ENCODE measurements around the gene SLC22A23. TPM values are rescaled to one million over a fixed set of nuclear protein-coding genes. Genes with fewer than 3 reads are reported as not detected.

SLC22A23 gene
- total and polyA plus RNA-seq, 4 donors: 4.9 to 45.4 (median 19.7) TPM

GRCh38 chr6:3499603-3500002 lies 42.8 kb upstream of the SLC22A23 start:
- no peaks in the 10 kb centered on the region for H3K27me3 ChIP-seq (ENCODE audit: control insufficient read depth in 4 of 4, insufficient read depth in 4 of 4, low read length in 3 of 4)
- H3K4me1 ChIP-seq (ENCODE audit: control insufficient read depth in 4 of 4, insufficient read depth in 4 of 4, low read length in 3 of 4): no peaks in the 10 kb centered on the region
- no peak overlapping the region for H3K27ac ChIP-seq (ENCODE audit: low read depth in 1 of 2, low read length in 2 of 2)
- H3K9me3 ChIP-seq (ENCODE audit: control insufficient read depth in 4 of 4, low read length in 3 of 4): no peaks in the 10 kb centered on the region
- no peak overlapping the region for H3K9ac ChIP-seq (ENCODE audit: low read depth in 1 of 2, low read length in 2 of 2)
- no peak overlapping the region for H3K4me3 ChIP-seq (ENCODE audit: low read depth in 1 of 3, low read length in 3 of 3)
- TF ChIP-seq FOXA2 (IDR thresholded peaks at IDR 0.05) (no peak), HNF4G (IDR thresholded peaks at IDR 0.05) (no peak), ZBTB33 (IDR thresholded peaks at IDR 0.05) (no peak), EGR1 (IDR thresholded peaks at IDR 0.05; ENCODE audit: low read depth in 2 of 2) (no peak), GABPA (IDR thresholded peaks at IDR 0.05 in 1 of 2, conservative IDR thresholded peaks at IDR 0.05 in 1 of 2) (no peak), TAF1 (conservative IDR thresholded peaks at IDR 0.05) (no peak), RAD21 (IDR thresholded peaks at IDR 0.05) (no peak), RXRA (IDR thresholded peaks at IDR 0.05) (no peak), JUND (IDR thresholded peaks at IDR 0.05) (no peak), CTCF (IDR thresholded peaks at IDR 0.05; ENCODE audit: low read depth, low read length, missing input control) (no peak), HNF4A (conservative IDR thresholded peaks at IDR 0.05) (no peak), YY1 (IDR thresholded peaks at IDR 0.05) (no peak)
- TF ChIP-seq, protein P1, sequence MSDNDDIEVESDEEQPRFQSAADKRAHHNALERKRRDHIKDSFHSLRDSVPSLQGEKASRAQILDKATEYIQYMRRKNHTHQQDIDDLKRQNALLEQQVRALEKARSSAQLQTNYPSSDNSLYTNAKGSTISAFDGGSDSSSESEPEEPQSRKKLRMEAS (IDR thresholded peaks at IDR 0.05): no peak
- WGBS: 89% methylated on average over 1 of the region's 1 CpG
- no peaks in the 10 kb centered on the region for H3K36me3 ChIP-seq (ENCODE audit: control insufficient read depth in 4 of 4, insufficient read depth in 3 of 4, low read depth in 1 of 4, low read length in 3 of 4)
- DNase-seq (ENCODE audit: low spot score): no peak

DNA sequence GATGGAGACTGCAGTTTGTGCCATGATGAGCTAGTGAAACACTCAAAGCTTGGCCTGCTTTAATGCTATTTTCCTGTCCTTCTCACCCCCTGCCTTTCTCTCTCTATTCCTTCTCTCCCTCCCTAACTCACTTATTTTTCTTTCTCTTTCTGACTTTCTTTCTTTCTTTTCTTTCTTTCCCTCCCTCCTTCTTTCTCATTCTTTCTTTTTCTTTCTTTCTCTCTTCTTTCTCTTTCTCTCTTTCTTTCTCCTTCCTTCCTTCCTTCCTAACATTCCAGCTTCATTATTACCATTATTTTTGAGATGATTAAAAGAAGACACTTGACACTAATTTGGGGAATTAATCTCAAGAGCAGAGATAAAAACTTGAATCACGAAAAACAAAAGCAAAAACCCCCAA lies 39.5 kb upstream of the SLC22A23 start:
- 94% methylated on average over 1 of the region's 1 CpG for WGBS
- H3K36me3 ChIP-seq (ENCODE audit: control insufficient read depth in 4 of 4, insufficient read depth in 3 of 4, low read depth in 1 of 4, low read length in 3 of 4): no peaks in the 10 kb centered on the region

More for the DNA sequence above, 39.5 kb upstream of the SLC22A23 start:
- H3K27ac ChIP-seq (ENCODE audit: low read depth in 1 of 2, low read length in 2 of 2): no peak overlapping the region
- DNase-seq (ENCODE audit: low spot score): no peak
- H3K4me1 ChIP-seq (ENCODE audit: control insufficient read depth in 4 of 4, insufficient read depth in 4 of 4, low read length in 3 of 4): no peaks in the 10 kb centered on the region
- no peaks in the 10 kb centered on the region for H3K27me3 ChIP-seq (ENCODE audit: control insufficient read depth in 4 of 4, insufficient read depth in 4 of 4, low read length in 3 of 4)
- TF ChIP-seq SP1 (IDR thresholded peaks at IDR 0.05) (no peak), JUND (IDR thresholded peaks at IDR 0.05) (no peak), CTCF (IDR thresholded peaks at IDR 0.05; ENCODE audit: low read depth, low read length, missing input control) (no peak), ZBTB33 (IDR thresholded peaks at IDR 0.05) (no peak), HNF4A (conservative IDR thresholded peaks at IDR 0.05) (no peak), NR2F2 (IDR thresholded peaks at IDR 0.05) (no peak), FOXA1 (IDR thresholded peaks at IDR 0.05) (no peak), RXRA (IDR thresholded peaks at IDR 0.05) (no peak), YY1 (IDR thresholded peaks at IDR 0.05) (no peak), RAD21 (IDR thresholded peaks at IDR 0.05) (no peak), GABPA (IDR thresholded peaks at IDR 0.05 in 1 of 2, conservative IDR thresholded peaks at IDR 0.05 in 1 of 2) (no peak)
- TF ChIP-seq, protein P1 (IDR thresholded peaks at IDR 0.05): no peak
- TF ChIP-seq, protein P2, sequence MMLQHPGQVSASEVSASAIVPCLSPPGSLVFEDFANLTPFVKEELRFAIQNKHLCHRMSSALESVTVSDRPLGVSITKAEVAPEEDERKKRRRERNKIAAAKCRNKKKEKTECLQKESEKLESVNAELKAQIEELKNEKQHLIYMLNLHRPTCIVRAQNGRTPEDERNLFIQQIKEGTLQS (IDR thresholded peaks at IDR 0.05): no peak
- H3K9me3 ChIP-seq (ENCODE audit: control insufficient read depth in 4 of 4, low read length in 3 of 4): no peaks in the 10 kb centered on the region
- H3K9ac ChIP-seq (ENCODE audit: low read depth in 1 of 2, low read length in 2 of 2): no peak overlapping the region
- H3K4me3 ChIP-seq (ENCODE audit: low read depth in 1 of 3, low read length in 3 of 3): no peak overlapping the region
